ENCODE results near the gene ERVW-1.

ERVW-1 gene

DNA sequence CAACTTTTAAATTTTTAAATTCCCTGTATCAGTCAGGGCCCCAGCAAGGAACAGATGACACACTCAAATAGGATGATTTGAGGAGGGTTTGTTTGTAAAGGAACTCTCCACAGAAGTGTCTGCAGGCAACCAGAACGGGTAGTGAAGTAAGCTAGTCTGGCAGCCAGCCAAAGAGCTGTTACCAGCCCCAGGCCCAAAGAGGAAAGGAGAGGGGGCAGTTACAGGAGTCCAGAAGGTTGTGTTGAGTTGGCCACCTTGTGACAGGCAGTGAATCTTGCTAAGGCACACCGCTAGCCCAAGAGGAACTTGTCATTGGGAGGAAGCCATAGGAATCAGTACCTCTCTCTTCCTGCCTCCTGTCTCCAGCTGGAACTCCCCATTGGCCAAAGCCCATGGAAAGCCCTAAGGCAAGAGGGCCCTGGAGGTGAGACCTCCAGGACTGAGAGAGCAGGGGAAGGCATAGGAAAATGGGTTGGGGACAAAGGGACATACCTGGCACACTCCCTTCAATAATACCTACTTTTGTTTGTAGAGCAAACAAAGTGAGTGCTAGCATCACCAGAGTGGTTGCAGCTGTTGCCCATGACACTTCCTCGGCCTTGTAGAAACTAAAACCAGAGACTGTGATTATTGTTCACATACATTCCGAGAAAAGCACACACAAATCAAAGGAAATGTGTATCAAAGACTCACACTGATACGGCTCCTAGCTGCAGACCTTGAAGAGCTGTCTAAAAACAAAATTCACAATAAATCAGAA, 55.9 kb downstream of the ERVW-1 start:
- DNase-seq, result peak; percentile 87

Measured in NCI-H2029 (cell line).